Stomach (tissue), 9 donors: ENCODE results near the gene MYCN. TPM values are rescaled to one million over a fixed set of nuclear protein-coding genes. Genes with fewer than 3 reads are reported as not detected.

Experiments
- DNase-seq, 2 donors: peaks; one replicate each; pipeline versions ENCODE4 v3.0.0 to v3.0.0-alpha.2; 2013 to 2019
- H3K27ac ChIP-seq, 5 donors: fragments of 200-600 bp in 4 of 5; sonication (generic) in 4 of 5; one replicate each; pipeline ENCODE4 v1.5.1; 2013 to 2019; ENCODE audit warnings: mild to moderate bottlenecking in 1 of 5, moderate library complexity in 1 of 5
- H3K27me3 ChIP-seq, 3 donors: fragments of 200-600 bp; sonication (generic); one replicate each; pipeline ENCODE4 v1.5.1; 2017 to 2019; ENCODE audit warnings: mixed run types in 1 of 3
- H3K36me3 ChIP-seq, 4 donors: fragments of 200-600 bp; sonication (generic); 1 replicate in 3 of 4; 2 replicates in 1 of 4; pipeline ENCODE4 v1.5.1; 2016 to 2019
- H3K4me1 ChIP-seq, 4 donors: fragments of 200-600 bp; sonication (generic); one replicate each; pipeline ENCODE4 v1.5.1; 2016 to 2019
- H3K4me3 ChIP-seq, 4 donors: fragments of 200-600 bp; sonication (generic) in 3 of 4; one replicate each; pipeline ENCODE4 v1.5.1; 2016 to 2019; ENCODE audit warnings: mild to moderate bottlenecking in 1 of 4
- H3K9me3 ChIP-seq, 4 donors: fragments of 200-600 bp; sonication (generic); one replicate each; pipeline ENCODE4 v1.5.1; 2016 to 2019
- CTCF ChIP-seq, 7 experiments: fragments of 450-650 bp in 4 of 7; fragments of 200-600 bp in 3 of 7; sonication (generic) in 3 of 7; IDR thresholded peaks; one replicate each; pipeline ENCODE4 v1.5.1; 2016 to 2019; ENCODE audit warnings: antibody characterized with exemption in 7 of 7, control low read depth in 2 of 7, mild to moderate bottlenecking in 1 of 7
- EP300 ChIP-seq: sonication (generic); formaldehyde crosslinking; IDR thresholded peaks from one replicate; pipeline ENCODE4 v1.6.1; 2017; ENCODE audit warnings: antibody characterized with exemption
- POLR2A ChIP-seq, 4 donors: fragments of 450-650 bp; IDR thresholded peaks; one replicate each; pipeline ENCODE4 v1.6.1; 2016; ENCODE audit warnings: antibody characterized with exemption in 4 of 4, control low read depth in 2 of 4, mild to moderate bottlenecking in 1 of 4, moderate library complexity in 1 of 4
- POLR2AphosphoS5 ChIP-seq, 3 donors: sonication (generic); formaldehyde crosslinking; IDR thresholded peaks; one replicate each; pipeline ENCODE4 v1.6.1; 2016; ENCODE audit warnings: antibody characterized with exemption in 3 of 3
- WGBS, 5 donors: extraction: QIAGEN DNeasy Blood & Tissue Kit in 3 of 5; methylation state at CpG; one replicate each; pipeline versions ENCODE4 v1.1.5 to v1.1.7; 2013 to 2018; 5-methylcytosine and 5-hydroxymethylcytosine counted together
- intact Hi-C: fragments of 100-400 bp; cut with DNase I; formaldehyde crosslinking; loops from one replicate; pipeline ENCODE4 v1.15.1; 2023; ENCODE audit warnings: low total_unique reads
- polyA plus RNA-seq, 3 donors: library from polyadenylated mRNA; stranded (reverse); fragments of 200-250 nt; gene quantifications; one replicate each; pipeline ENCODE4 v1.2.3, GENCODE V29; 2013
- total RNA-seq, 5 donors: library from RNA; depleted of rRNA; stranded (reverse); fragments of >200 nt; gene quantifications; one replicate each; pipeline versions ENCODE4 v1.1.0 to v1.2.3, GENCODE V29; 2014 to 2016
- donor health status: healthy with polysubstance abuse.
- donor health status: Bipolar disorder and iron deficiency.
- donor health status: healthy.

The MYCN gene
- total and polyA plus RNA-seq, 8 donors: 0.90 to 9.6 (median 2.3) TPM; not detected in 1

DNA sequence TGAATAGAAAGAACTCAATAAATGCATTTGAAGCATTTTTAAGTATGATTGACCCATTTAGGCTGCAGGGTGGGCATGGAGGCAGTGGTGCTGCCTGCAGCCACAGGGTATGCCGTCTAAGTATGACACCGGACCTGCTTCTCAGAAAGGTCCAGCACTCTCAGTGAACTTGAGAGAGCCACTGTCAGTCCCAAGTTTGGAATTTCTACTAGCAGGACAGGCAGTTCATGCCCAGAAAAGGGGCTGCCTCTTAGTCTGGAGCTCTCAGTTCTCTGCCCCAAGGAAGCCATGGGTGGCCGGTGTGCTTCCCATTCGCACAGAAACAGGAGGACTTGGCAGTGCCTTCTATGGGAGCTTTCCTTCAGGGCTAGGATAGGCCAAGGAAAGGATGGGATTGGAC lies 24.0 kb upstream of the MYCN start:
- no peak for DNase-seq
- H3K9me3 ChIP-seq: no peaks in the 10 kb centered on the region

DNA sequence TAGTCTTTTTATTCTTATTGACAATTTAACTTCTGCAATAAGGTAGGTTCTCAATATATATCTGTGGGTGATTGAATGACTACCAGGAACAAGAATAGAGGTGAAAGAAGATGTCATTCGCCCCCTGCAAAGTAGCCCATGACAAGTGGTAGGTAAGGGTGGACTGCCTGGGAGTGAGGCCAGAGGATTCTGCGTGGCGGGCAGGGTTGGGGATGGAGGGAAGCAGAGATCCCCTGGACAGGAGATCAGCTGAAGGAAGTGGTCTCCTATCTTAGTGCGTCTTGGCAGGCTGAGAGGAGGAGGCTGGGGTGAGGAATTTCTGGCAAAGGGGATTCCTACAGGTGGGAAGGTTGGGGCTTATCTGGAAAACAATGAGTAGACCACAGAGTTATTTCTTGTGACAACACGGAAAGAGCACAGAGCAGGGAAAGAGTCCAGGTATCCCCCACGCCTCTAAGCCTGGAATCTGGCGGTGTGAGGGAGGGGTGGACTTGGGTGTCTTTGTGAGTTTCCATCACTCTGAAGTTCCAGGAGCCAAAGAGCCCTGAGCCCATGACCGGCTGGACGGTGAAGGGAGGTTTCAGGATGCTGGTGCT lies 21.5 kb upstream of the MYCN start:
- H3K4me3 ChIP-seq: no peak overlapping the region
- TF ChIP-seq CTCF (IDR thresholded peaks at IDR 0.05) (no peak), POLR2A (IDR thresholded peaks at IDR 0.05) (no peak)
- no peak overlapping the region for H3K27ac ChIP-seq
- WGBS, 5 donors: 53 to 65% (median 61%) methylated on average over 9 of the region's 9 CpGs
- intact Hi-C loops: no loop called here
- H3K9me3 ChIP-seq: no peaks in the 10 kb centered on the region
- H3K4me1 ChIP-seq: peaks cover 0 to 24% (median 8%) of the 10 kb centered on the region in 4 donors
- no peak for DNase-seq
- H3K27me3 ChIP-seq: peaks cover 0 to 7% (median 0%) of the 10 kb centered on the region in 3 donors
- H3K36me3 ChIP-seq: no peaks in the 10 kb centered on the region

More for the DNA sequence above, 24.0 kb upstream of the MYCN start:
- Histone ChIP-seq H3K4me3 (no peak overlapping the region), H3K27me3 (peaks cover 0 to 2% (median 0%) of the 10 kb centered on the region in 3 donors), H3K4me1 (peaks cover 0 to 38% (median 10%) of the 10 kb centered on the region in 4 donors), H3K36me3 (no peaks in the 10 kb centered on the region), H3K27ac (no peak overlapping the region)
- intact Hi-C loops: no loop called here
- WGBS, 5 donors: 95 to 97% (median 96%) methylated on average over 4 of the region's 4 CpGs
- TF ChIP-seq CTCF (IDR thresholded peaks at IDR 0.05) (no peak), POLR2A (IDR thresholded peaks at IDR 0.05) (no peak), POLR2AphosphoS5 (IDR thresholded peaks at IDR 0.05) (no peak), EP300 (no peak)

- DNase-seq: peak in 1 of 2 donors; percentile 24
- TF ChIP-seq CTCF (IDR thresholded peaks at IDR 0.05) (no peak), POLR2AphosphoS5 (IDR thresholded peaks at IDR 0.05) (no peak)
- Histone ChIP-seq H3K27me3 (peaks cover 0 to 7% (median 0%) of the 10 kb centered on the region in 3 donors), H3K27ac (no peak overlapping the region), H3K9me3 (no peaks in the 10 kb centered on the region), H3K36me3 (no peaks in the 10 kb centered on the region), H3K4me3 (no peak overlapping the region), H3K4me1 (peaks cover 0 to 16% (median 5%) of the 10 kb centered on the region in 4 donors)
- intact Hi-C loops: no loop called here
- 38 to 61% (median 56%) methylated on average over 7 of the region's 7 CpGs for WGBS, 5 donors
Measured at GRCh38 chr2:15919716-15920434, 20.5 kb upstream of the MYCN start.

DNA sequence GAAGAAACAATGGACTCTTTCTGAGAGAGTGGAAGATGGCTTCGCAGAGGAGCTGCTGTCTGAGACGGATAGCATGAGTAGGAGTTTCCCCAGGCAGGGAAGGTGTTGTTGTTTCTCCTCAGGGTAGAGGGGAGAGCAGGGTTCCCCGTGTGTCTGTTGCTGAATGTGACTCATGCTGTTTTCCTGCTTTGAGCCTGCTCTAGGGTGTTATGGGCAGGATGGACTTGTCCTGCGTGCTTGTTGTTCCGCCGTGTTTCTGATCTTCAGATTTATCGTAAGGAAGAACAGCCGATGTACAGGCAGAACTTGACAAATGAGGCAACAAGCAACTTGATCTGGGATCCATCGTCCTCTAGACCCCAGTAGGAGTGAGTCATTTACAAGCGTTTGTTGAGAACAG lies 19.7 kb upstream of the MYCN start:
- intact Hi-C loops: no loop called here
- no peaks in the 10 kb centered on the region for H3K9me3 ChIP-seq
- no peak overlapping the region for H3K4me3 ChIP-seq
- H3K27ac ChIP-seq: no peak overlapping the region
- 74 to 89% (median 84%) methylated on average over 10 of the region's 10 CpGs for WGBS, 5 donors
- H3K27me3 ChIP-seq: peaks cover 0 to 7% (median 0%) of the 10 kb centered on the region in 3 donors
- peaks cover 0 to 10% (median 4%) of the 10 kb centered on the region in 4 donors for H3K4me1 ChIP-seq
- no peaks in the 10 kb centered on the region for H3K36me3 ChIP-seq
- DNase-seq: no peak
- TF ChIP-seq EP300: no peak

GRCh38 chr2:15923597-15923996 lies 16.8 kb upstream of the MYCN start:
- H3K9me3 ChIP-seq: no peaks in the 10 kb centered on the region
- no peak for DNase-seq

More at GRCh38 chr2:15923597-15923996, 16.8 kb upstream of the MYCN start:
- H3K4me1 ChIP-seq: peaks cover 0 to 10% (median 4%) of the 10 kb centered on the region in 4 donors
- no peak overlapping the region for H3K4me3 ChIP-seq
- peaks cover 0 to 14% (median 0%) of the 10 kb centered on the region in 3 donors for H3K27me3 ChIP-seq
- TF ChIP-seq POLR2AphosphoS5 (IDR thresholded peaks at IDR 0.05) (no peak), EP300 (no peak), CTCF (IDR thresholded peaks at IDR 0.05) (no peak), POLR2A (IDR thresholded peaks at IDR 0.05) (no peak)
- no peak overlapping the region for H3K27ac ChIP-seq
- 68 to 81% (median 74%) methylated on average over 4 of the region's 4 CpGs for WGBS, 5 donors
- no peaks in the 10 kb centered on the region for H3K36me3 ChIP-seq
- intact Hi-C loops: no loop called here
